ENCODE results near the gene SPOCK2. TPM values are rescaled to one million over a fixed set of nuclear protein-coding genes. Genes with fewer than 3 reads are reported as not detected.

SPOCK2 gene
- total RNA-seq, 1 experiment from 2014 or later = 1.8 TPM

- Histone ChIP-seq H3K23ac (ENCODE audit: insufficient read length, low read depth, low read length) (no peak overlapping the region), H4K5ac (ENCODE audit: insufficient read length, low read depth, low read length) (no peak overlapping the region), H3K14ac (ENCODE audit: insufficient read depth, low read length) (no peak overlapping the region), H3K79me2 (ENCODE audit: insufficient read depth, low read length) (no peaks in the 10 kb centered on the region), H3K79me1 (ENCODE audit: insufficient read depth, low read depth, low read length, poor library complexity, severe bottlenecking) (no peaks in the 10 kb centered on the region), H3K4ac (ENCODE audit: low read depth, low read length) (no peak overlapping the region), H2BK20ac (ENCODE audit: low read depth, low read length, poor library complexity, severe bottlenecking) (no peak overlapping the region), H3K9me3 (ENCODE audit: control insufficient read depth, low read depth, low read length) (no peaks in the 10 kb centered on the region), H2BK12ac (ENCODE audit: insufficient read length, low read depth, low read length) (no peak overlapping the region), H3K4me2 (ENCODE audit: insufficient read depth, insufficient read length, low read length) (no peak overlapping the region), H3K4me1 (ENCODE audit: insufficient read depth, low read length) (no peaks in the 10 kb centered on the region), H4K91ac (ENCODE audit: insufficient read length, low read depth, low read length) (no peak overlapping the region), H4K20me1 (ENCODE audit: control insufficient read depth, insufficient read depth, insufficient read length) (no peaks in the 10 kb centered on the region), H3K18ac (ENCODE audit: insufficient read length, low read depth, low read length) (no peak overlapping the region), H3K27ac (ENCODE audit: insufficient read length, low read depth, low read length) (no peak overlapping the region), H3K56ac (ENCODE audit: insufficient read length, low read depth, low read length) (no peak overlapping the region), H3T11ph (ENCODE audit: low read length) (no peak overlapping the region), H4K8ac (replicated peaks; ENCODE audit: insufficient read length, low read depth, low read length) (no peak overlapping the region), H2AK5ac (ENCODE audit: insufficient read length, low read length) (no peak overlapping the region), H2AFZ (ENCODE audit: low read length) (no peak overlapping the region), H2BK5ac (ENCODE audit: insufficient read length, low read length) (no peak overlapping the region), H3K23me2 (ENCODE audit: insufficient read length, low read depth, low read length, poor library complexity, severe bottlenecking) (no peaks in the 10 kb centered on the region), H2BK15ac (ENCODE audit: low read depth, low read length) (no peak overlapping the region), H3K27me3 (ENCODE audit: insufficient read depth, low read length) (no peaks in the 10 kb centered on the region), H2BK120ac (ENCODE audit: low read depth, low read length, poor library complexity, severe bottlenecking) (no peak overlapping the region), H3K9ac (ENCODE audit: extremely low read depth, insufficient read length, low read length) (no peak overlapping the region)
- Mint-ChIP-seq H3K9me3 (peaks cover 0 to 7% of the 10 kb centered on the region in 2 experiments; a peak in 2 of 5 replicates), H3K4me1 (peaks cover 0 to 6% of the 10 kb centered on the region in 2 experiments; a peak in 1 of 4 replicates), H3K36me3 (ENCODE audit: insufficient read depth in 1 of 3, low read depth in 3 of 3) (peaks cover 4 to 28% (median 7%) of the 10 kb centered on the region in 3 experiments), H3K27me3 (ENCODE audit: low read depth) (no peaks in the 10 kb centered on the region), H3K4me3 (no peak overlapping the region), H3K27ac (no peak overlapping the region)
- no peak for DNase-seq
- no CpG with 5 or more reads among the region's 4 CpGs for WGBS (ENCODE audit: extremely low coverage, insufficient read length, low lambda C conversion rate)
- TF ChIP-seq CTCF (conservative IDR thresholded peaks at IDR 0.05) = no peak
Observed at GRCh38 chr10:72132854-72133253, 44.5 kb upstream of the SPOCK2 start.
